Kasumi-1 (cell line): ENCODE results near the gene INSL3.
"Not testable (repeated sequence)": the region's sequence is repeated elsewhere in the genome, so short reads cannot be mapped to it uniquely, and the experiment has no call there.

ENCODE experiments used
- DNase-seq, 2 experiments: peaks; one replicate each; lab custom pipeline; 2025; lab: John Stamatoyannopoulos, UW

Gene INSL3

GRCh38 chr19:17812099-17812498, 9.2 kb downstream of the INSL3 start:
- DNase-seq, result no peak

DNA sequence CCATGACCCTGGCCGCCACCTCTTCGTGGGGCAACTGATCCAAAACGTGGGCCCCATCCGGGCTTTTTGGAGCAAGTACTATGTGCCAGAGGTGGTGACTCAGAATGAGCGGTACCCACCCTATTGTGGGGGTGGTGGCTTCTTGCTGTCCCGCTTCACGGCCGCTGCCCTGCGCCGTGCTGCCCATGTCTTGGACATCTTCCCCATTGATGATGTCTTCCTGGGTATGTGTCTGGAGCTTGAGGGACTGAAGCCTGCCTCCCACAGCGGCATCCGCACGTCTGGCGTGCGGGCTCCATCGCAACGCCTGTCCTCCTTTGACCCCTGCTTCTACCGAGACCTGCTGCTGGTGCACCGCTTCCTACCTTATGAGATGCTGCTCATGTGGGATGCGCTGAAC, 9.6 kb downstream of the INSL3 start:
- DNase-seq, result no peak

DNA sequence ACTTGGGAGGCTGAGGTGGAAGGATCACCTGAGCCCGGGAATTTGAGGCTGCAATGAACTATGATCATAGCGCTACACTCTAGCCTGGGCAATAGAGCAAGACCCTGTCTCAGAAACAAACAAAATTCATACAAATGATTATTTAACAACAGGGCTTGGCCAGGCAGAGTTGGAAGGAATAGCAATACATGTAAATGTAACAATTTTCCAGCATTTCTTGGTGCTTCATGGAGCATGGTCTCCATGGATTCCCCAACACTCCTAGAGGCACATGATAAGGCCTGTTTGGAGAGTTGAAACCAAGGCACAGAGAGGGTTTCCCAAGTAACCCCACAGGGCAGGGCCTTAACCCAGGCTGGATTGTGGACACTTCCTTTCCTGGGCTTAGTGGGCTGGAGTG, 10.2 kb downstream of the INSL3 start:
- no peak for DNase-seq

GRCh38 chr19:17807731-17808316, 13.5 kb downstream of the INSL3 start:
- DNase-seq, result peak; percentile 35 to 37

DNA sequence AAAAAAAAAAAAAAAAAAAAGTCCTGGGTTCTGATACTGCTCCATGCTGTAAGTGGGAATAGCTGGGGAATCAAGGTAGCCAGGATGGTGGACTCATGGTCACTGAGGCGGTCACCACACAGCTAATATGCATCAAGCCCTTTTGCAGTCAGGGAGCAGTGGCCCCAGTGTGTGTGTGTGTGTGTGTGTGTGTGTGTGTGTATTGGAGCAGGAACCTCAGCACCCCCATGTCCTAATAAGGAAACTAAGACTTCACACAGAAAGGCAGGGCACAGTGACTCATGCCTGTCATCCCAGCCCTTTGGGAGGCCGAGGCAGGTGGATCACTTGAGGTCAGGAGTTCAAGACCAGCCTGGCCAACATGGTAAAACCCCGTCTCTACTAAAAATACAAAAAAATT, 14.4 kb downstream of the INSL3 start:
- peak; percentile 29 to 51 for DNase-seq

DNA sequence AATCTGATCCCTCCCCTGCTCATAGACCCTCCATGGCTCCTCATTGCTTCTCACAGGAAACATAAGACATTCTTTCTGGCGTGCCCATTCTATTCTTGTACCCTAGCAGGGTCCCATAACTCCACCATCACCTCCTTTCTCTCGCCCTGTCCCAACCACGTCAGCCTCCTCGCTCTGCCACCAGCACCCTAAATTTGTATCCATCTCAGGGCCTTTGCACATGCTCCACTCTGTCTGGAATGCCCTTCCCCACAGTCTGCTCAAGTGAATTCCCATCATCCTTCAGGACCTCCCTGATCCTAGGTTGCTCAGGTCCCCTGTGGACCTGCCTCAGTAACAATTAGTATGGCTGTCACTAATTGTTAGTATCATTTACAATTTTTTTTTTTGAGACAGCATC, 15.9 kb downstream of the INSL3 start:
- no peak for DNase-seq

GRCh38 chr19:17803264-17803896, 17.9 kb downstream of the INSL3 start:
- peak; percentile 65 to 73 for DNase-seq

- no peak for DNase-seq
These were observed 19.0 kb downstream of the INSL3 start for GRCh38 chr19:17802137-17802858.

- not testable (repeated sequence) for DNase-seq
These were observed 22.7 kb downstream of the INSL3 start for GRCh38 chr19:17798599-17798998.

DNA sequence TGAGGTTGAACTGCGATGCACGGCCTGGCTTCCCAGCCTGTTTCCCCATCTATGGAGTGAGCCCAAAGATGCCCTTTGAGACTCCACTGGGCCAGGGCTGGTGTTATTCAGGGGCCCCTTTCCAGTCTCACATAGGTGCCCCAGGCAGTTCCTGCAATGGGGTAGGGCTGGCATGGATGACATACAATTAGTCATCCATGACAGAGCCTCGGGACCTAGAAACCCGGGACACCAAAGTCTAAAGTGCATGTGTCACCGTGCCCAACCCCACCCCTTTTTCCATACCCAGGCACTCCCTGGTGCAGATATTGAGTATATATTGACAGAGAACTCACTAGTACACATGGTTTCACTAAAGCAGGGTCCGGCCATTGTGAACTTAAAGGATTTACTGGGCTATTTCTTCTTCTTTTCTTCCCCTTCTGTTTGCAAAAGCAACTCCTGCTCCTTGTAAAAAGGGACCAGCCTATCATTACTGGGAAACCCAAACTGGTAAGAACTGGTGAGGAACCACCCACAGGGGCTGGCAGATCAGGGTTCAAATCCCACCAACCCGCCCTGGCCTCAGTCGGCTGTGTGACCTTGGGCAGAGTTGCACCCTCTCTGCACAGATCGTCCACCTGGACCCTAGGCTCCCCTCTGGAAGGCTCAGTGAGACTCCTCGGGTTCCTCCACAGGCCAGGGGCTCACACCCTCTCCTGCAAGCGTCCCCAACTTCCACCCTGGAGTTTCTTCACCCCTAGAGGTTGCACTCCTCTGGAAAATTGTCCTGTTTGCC, 23.7 kb downstream of the INSL3 start:
- no peak for DNase-seq

- no peak for DNase-seq
These were observed 24.4 kb downstream of the INSL3 start for GRCh38 chr19:17796838-17797423.

GRCh38 chr19:17796013-17796837, 25.1 kb downstream of the INSL3 start:
- DNase-seq, result no peak

DNA sequence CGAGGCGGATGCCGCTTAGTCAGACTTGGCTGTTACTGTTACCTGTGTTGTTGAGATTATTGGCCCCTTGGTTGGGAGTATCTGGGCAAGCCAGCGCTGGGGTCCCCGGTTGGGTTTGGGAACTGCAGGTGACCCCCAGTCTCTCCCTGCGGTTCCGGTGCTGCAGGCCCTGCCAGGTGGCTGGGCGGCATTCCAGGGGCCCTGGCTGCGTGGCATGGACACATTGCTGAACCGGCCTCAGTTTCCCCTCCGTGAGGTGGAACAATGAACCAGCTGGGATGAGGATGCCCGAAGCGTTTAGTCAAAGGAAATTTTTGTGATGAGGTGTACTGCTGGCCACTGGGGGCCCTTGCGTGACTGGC, 25.8 kb downstream of the INSL3 start:
- DNase-seq, result no peak

DNA sequence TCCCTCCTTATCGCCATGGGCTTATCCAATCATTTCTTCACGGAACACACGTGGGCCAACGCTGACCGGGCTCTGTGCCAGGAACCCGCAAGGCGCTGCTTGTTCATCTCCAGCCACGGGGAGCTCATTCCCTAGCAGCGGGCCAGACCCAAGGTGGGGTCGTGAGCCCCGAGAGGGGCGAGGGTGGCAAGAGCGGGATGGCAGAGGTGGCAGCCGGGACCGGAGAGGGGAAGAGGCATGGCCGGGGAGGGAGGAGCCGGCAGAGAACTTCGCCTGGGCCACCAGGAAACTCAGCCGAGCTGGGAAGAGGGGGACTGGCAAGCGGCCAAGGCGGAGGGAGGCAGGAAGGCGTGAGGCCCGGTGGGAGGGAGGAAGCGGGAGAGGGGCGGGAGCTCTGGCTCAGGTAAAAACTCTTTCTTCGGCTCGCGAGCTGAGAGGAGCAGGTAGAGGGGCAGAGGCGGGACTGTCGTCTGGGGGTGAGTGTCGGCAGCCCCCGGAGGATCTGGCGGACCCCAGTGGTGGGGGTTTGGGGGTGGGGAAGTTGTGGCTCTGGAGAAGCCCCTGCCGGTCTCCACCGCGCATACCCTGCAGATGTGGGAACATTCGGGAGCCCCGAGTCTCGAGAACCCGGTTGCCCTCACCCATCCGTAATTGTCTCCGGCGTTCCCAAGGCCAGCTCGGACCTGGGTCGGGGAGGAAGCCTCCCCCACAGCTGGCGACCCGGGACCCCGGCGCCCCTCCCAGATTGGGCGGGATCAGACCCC, 26.4 kb downstream of the INSL3 start, which contains the start of gene B3GNT3:
Gene B3GNT3 (plus strand): TSS at position 408 of the 764 bp plus-strand sequence. CDS start 12,670 bp downstream, outside the sequence.
- peak in 1 of 2 experiments; percentile 26 for DNase-seq

DNA sequence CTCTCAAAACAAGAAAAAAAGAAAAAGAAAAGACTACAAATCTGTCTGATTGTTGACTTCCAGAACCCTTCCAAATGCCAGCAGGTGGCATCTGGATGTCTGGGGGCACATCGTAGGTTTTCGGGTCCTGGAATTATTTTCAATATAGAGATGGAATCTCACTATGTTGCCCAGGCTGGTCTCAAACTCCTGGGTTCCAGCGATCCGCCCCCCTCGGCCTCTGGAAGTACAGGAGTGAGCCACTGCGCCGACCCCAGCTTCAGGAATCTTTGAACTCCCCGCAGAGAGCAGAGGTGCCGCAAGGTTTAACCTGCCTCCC, 26.9 kb downstream of the INSL3 start:
- no peak for DNase-seq

DNA sequence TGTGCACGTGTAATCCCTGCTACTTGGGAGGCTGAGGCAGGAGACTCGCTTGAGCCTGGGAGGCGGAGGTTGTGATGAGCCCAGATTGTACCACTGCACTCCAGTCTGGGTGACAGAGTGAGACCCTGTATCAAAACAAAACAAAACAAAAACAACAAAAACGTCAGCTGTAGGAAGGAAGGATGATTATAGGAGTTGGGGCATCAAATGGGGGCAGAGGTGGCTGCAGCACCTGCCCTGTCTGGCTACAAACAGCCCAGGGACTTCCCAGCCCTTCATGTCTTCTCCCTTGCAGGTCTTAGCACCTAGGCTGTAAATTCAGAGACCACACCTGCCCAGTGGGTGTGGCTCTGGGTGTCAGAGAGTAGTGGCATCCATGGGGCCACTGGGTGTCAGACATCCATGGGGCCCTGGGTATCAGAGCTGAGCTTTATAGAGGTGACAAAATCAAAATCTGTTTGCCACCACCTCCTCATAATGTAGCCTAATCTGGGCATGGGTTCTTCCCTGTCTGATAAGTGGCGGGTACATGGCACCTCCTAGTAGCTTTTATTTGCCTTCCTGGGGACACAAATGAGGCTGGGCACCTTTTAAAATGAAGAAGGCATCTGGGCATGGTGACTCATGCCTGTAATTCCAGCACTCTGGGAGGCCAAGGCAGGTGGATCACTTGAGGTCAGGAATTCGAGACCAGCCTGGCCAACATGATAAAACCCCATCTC, 31.1 kb downstream of the INSL3 start:
- no peak for DNase-seq

GRCh38 chr19:17788632-17789031, 32.7 kb downstream of the INSL3 start:
- no peak for DNase-seq

DNA sequence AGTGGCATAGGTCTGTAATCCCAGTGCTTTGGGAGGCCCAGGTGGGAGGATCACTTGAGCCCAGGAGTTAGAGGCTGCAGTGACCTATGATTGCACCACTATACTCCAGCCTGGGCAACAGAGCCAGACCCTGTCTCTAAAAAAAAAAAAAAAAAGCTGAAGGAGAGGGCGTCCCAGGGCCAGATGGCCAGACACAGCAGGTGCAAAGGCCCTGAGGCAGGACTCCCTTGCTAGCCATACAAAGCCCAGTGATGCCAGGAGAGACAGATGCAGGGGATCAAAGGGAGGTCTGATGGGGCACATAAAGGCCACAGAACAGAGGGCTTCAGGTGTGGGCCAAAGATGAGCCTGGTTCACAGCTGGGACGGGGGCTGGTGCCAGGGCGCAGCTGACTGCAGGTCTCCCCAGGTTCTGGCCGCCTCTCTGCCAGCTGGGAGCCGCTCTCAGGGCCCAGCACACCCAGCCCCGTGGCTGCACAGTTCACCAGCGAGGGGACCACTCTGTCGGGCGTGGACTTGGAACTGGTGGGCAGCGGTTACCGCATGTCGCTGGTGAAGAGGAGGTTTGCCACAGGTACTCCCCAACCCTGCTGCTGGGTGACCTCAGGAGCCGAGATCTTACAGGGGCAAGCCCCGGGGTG, 33.9 kb downstream of the INSL3 start:
- no peak for DNase-seq

DNA sequence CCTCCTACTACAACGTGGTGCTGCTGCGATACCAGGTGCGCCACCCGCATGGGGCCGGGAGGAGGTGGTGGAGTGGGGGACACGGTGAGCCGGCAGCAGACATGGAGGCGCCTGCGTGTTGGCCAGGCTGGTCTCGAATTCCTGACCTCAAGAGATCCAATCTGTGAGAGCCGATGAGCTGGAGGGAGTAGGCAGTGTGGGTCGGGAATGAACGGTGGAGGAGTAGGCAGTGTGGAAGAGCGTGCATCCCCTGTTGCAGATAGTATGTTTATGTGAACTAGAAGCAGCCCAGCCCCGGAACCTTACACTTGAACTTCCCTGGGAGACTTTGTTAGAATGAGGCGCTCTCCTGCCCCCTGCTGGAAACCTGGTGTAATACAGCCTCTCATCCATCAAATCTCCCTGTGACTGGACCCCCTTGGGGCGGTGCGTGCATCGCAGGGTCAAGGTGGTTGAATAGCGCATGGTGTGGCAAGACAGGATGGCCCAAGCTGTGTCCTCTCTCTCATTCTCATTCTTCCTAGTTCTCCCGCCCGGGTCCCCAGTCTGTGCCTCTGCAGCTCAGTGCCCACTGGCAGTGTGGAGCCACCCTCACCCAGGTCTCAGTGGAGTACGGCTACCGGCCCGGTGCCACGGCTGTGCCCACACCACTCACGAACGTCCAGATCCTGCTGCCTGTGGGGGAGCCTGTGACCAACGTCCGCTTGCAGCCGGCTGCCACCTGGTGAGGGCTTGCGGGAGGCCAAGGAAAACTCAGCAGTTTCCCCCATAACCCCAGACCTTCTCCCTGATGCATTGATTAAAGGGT, 36.9 kb downstream of the INSL3 start:
- peak; percentile 76 to 87 for DNase-seq
